Astrocyte (in vitro differentiated cells and primary cell): Measurements from ENCODE around the gene CRTC1. TPM values are rescaled to one million over a fixed set of nuclear protein-coding genes. Genes with fewer than 3 reads are reported as not detected.

Source experiments
- DNase-seq: peaks from one replicate; pipeline ENCODE4 v3.0.0-alpha.2; 2010; ENCODE audit warnings: low read depth
- FAIRE-seq: peaks from 2 replicates; lab custom pipeline; 2011; peaks lifted over from hg19 to GRCh38; lab: Jason Lieb, UNC
- H2AFZ ChIP-seq: 2 replicates; pipeline ENCODE4 v1.6.0; 2012; ENCODE audit warnings: low read depth, low read length, inconsistent platforms
- H3K27ac ChIP-seq: 2 replicates; pipeline ENCODE4 v1.5.1; 2011; ENCODE audit warnings: low read depth, low read length, inconsistent platforms
- H3K27me3 ChIP-seq: 2 replicates; pipeline ENCODE4 v1.6.0; 2011; ENCODE audit warnings: low read length, inconsistent platforms; ENCODE audit not compliant: insufficient read depth
- H3K36me3 ChIP-seq: 2 replicates; pipeline ENCODE4 v1.5.1; 2011; ENCODE audit warnings: low read length, inconsistent platforms; ENCODE audit not compliant: insufficient read depth
- H3K4me1 ChIP-seq: 2 replicates; pipeline ENCODE4 v1.5.1; 2011; ENCODE audit warnings: low read length, inconsistent platforms; ENCODE audit not compliant: insufficient read depth
- H3K4me2 ChIP-seq: 2 replicates; pipeline ENCODE4 v1.6.0; 2012; ENCODE audit warnings: low read length, inconsistent platforms
- H3K4me3 ChIP-seq: 2 replicates; pipeline ENCODE4 v1.5.1; 2011; ENCODE audit warnings: low read depth, mild to moderate bottlenecking, low read length, inconsistent platforms; ENCODE audit not compliant: insufficient read depth
- H3K79me2 ChIP-seq: 2 replicates; pipeline ENCODE4 v1.6.0; 2012; ENCODE audit warnings: mild to moderate bottlenecking, low read length, inconsistent platforms; ENCODE audit not compliant: insufficient read depth
- H3K9ac ChIP-seq: 2 replicates; pipeline ENCODE4 v1.6.0; 2012; ENCODE audit warnings: mild to moderate bottlenecking, low read length, inconsistent platforms
- H3K9me3 ChIP-seq: 2 replicates; pipeline ENCODE4 v1.5.1; 2012; ENCODE audit warnings: low read depth, mild to moderate bottlenecking, low read length, inconsistent platforms; ENCODE audit not compliant: insufficient read depth
- H4K20me1 ChIP-seq: 2 replicates; pipeline ENCODE4 v1.6.0; 2012; ENCODE audit warnings: low read length, inconsistent platforms; ENCODE audit not compliant: insufficient read depth
- H3K27ac Mint-ChIP-seq: one replicate; pipeline ENCODE4 v1.8.0; 2021; ENCODE audit warnings: mild to moderate bottlenecking, mixed read lengths; ENCODE audit not compliant: unreplicated experiment
- H3K27me3 Mint-ChIP-seq: one replicate; pipeline ENCODE4 v1.8.0; 2021; ENCODE audit warnings: low read depth, mixed read lengths; ENCODE audit not compliant: unreplicated experiment
- H3K36me3 Mint-ChIP-seq: one replicate; pipeline ENCODE4 v1.8.0; 2021; ENCODE audit warnings: low read depth, mixed read lengths; ENCODE audit not compliant: unreplicated experiment
- H3K4me1 Mint-ChIP-seq: one replicate; pipeline ENCODE4 v1.8.0; 2021; ENCODE audit warnings: low read depth, mixed read lengths; ENCODE audit not compliant: unreplicated experiment
- H3K4me3 Mint-ChIP-seq: one replicate; pipeline ENCODE4 v1.8.0; 2021; ENCODE audit warnings: mild to moderate bottlenecking, moderate library complexity, mixed read lengths; ENCODE audit not compliant: unreplicated experiment
- H3K9me3 Mint-ChIP-seq: one replicate; pipeline ENCODE4 v1.8.0; 2021; ENCODE audit warnings: mild to moderate bottlenecking, mixed read lengths; ENCODE audit not compliant: unreplicated experiment
- EZH2 ChIP-seq: IDR thresholded peaks from 2 replicates; pipeline ENCODE4 v1.6.1; 2012; ENCODE audit warnings: mild to moderate bottlenecking, low read length, inconsistent platforms; ENCODE audit not compliant: insufficient read depth
- total RNA-seq: library from RNA; stranded (reverse); gene quantifications from 2 replicates; pipeline ENCODE4 v1.2.1, GENCODE V29; 2021
- TF ChIP-seq, protein P1 (sequence below): IDR thresholded peaks from 2 replicates; pipeline ENCODE4 v1.5.1; 2011; ENCODE audit warnings: low read depth, mild to moderate bottlenecking, inconsistent platforms, low read length, moderate library complexity; ENCODE audit not compliant: insufficient read depth

The CRTC1 gene
- total RNA-seq, 1 donor from 2014 or later: 8.4 TPM

- DNase-seq (no peak), FAIRE-seq (no peak)
- no peak overlapping the region for H3K27ac Mint-ChIP-seq
- Histone ChIP-seq H3K4me3 (no peak overlapping the region), H3K27ac (no peak overlapping the region), H3K27me3 (peaks cover 33% of the 10 kb centered on the region), H3K4me1 (peaks cover 3% of the 10 kb centered on the region), H3K9me3 (peaks cover 3% of the 10 kb centered on the region), H3K79me2 (no peaks in the 10 kb centered on the region), H3K36me3 (no peaks in the 10 kb centered on the region), H4K20me1 (peaks cover 11% of the 10 kb centered on the region), H3K4me2 (no peak overlapping the region), H3K9ac (no peak overlapping the region), H2AFZ (no peak overlapping the region)
- H3K36me3 Mint-ChIP-seq: peaks cover 2% of the 10 kb centered on the region
- H3K4me3 Mint-ChIP-seq: no peak overlapping the region
- no peak for TF ChIP-seq EZH2
- TF ChIP-seq, protein P1, sequence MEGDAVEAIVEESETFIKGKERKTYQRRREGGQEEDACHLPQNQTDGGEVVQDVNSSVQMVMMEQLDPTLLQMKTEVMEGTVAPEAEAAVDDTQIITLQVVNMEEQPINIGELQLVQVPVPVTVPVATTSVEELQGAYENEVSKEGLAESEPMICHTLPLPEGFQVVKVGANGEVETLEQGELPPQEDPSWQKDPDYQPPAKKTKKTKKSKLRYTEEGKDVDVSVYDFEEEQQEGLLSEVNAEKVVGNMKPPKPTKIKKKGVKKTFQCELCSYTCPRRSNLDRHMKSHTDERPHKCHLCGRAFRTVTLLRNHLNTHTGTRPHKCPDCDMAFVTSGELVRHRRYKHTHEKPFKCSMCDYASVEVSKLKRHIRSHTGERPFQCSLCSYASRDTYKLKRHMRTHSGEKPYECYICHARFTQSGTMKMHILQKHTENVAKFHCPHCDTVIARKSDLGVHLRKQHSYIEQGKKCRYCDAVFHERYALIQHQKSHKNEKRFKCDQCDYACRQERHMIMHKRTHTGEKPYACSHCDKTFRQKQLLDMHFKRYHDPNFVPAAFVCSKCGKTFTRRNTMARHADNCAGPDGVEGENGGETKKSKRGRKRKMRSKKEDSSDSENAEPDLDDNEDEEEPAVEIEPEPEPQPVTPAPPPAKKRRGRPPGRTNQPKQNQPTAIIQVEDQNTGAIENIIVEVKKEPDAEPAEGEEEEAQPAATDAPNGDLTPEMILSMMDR: no peak
- H3K9me3 Mint-ChIP-seq: peaks cover 12% of the 10 kb centered on the region
- peaks cover 54% of the 10 kb centered on the region for H3K27me3 Mint-ChIP-seq
- H3K4me1 Mint-ChIP-seq: no peaks in the 10 kb centered on the region
Measured at GRCh38 chr19:18783958-18784785, 100.7 kb downstream of the CRTC1 start.

DNA sequence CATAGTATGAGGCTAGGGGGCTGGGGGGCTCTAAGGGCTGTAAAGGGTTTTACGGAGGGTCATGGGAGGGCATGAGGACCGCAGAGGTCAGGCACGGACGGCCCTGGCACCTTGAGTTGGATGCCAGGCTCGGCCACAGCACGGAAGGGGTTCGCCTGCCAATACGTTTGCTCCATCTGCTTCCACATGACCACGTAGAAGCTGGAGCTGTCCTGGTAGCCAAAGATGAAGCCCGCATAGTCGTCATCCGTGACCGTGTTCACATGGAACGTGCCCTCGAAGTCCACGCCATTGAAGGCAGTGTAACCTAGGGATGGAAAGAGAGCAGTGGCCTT is 101.3 kb downstream of the CRTC1 start:
- FAIRE-seq (no peak), DNase-seq (no peak)
- H3K9me3 ChIP-seq: peaks cover 3% of the 10 kb centered on the region
- H3K4me2 ChIP-seq: no peak overlapping the region
- peaks cover 37% of the 10 kb centered on the region for H3K27me3 ChIP-seq
- TF ChIP-seq, protein P1: no peak
- no peak for TF ChIP-seq EZH2
- H4K20me1 ChIP-seq: peaks cover 5% of the 10 kb centered on the region
- no peak overlapping the region for H3K27ac ChIP-seq
- no peak overlapping the region for H3K9ac ChIP-seq
- Mint-ChIP-seq H3K36me3 (peaks cover 3% of the 10 kb centered on the region), H3K27me3 (peaks cover 58% of the 10 kb centered on the region), H3K27ac (no peak overlapping the region), H3K4me3 (no peak overlapping the region), H3K9me3 (peaks cover 12% of the 10 kb centered on the region), H3K4me1 (no peaks in the 10 kb centered on the region)
- H3K36me3 ChIP-seq: no peaks in the 10 kb centered on the region
- H2AFZ ChIP-seq: no peak overlapping the region
- H3K4me1 ChIP-seq: peaks cover 3% of the 10 kb centered on the region
- no peaks in the 10 kb centered on the region for H3K79me2 ChIP-seq
- H3K4me3 ChIP-seq: no peak overlapping the region
